HG03457 (cell line): ENCODE measurements around the gene MPHOSPH9.
A peak's percentile ranks its signal among the peaks of the same experiment; 100 is the strongest.
"Not testable (repeated sequence)": the region's sequence is repeated elsewhere in the genome, so short reads cannot be mapped to it uniquely, and the experiment has no call there.

Source experiments
- ATAC-seq: cut with Tn5 transposase; IDR thresholded peaks from one replicate; pipeline ENCODE4 v1.9.1; 2021; ENCODE audit warnings: moderate number of reproducible peaks; ENCODE audit not compliant: unreplicated experiment

Gene MPHOSPH9

GRCh38 chr12:123227581-123228258 is 5.2 kb downstream of the MPHOSPH9 start:
- no peak for ATAC-seq

- ATAC-seq: no peak
These were observed 7.5 kb downstream of the MPHOSPH9 start for GRCh38 chr12:123225443-123225842.

GRCh38 chr12:123223241-123223668 is 9.7 kb downstream of the MPHOSPH9 start:
- ATAC-seq: peak; percentile 58

- ATAC-seq: not testable (repeated sequence)
These were observed 25.1 kb downstream of the MPHOSPH9 start for GRCh38 chr12:123207815-123208214.

- not testable (repeated sequence) for ATAC-seq
These were observed 26.1 kb downstream of the MPHOSPH9 start for GRCh38 chr12:123206794-123207193.

- ATAC-seq: no peak
These were observed 32.5 kb downstream of the MPHOSPH9 start for GRCh38 chr12:123200414-123200813.

- ATAC-seq: no peak
These were observed 33.0 kb downstream of the MPHOSPH9 start for GRCh38 chr12:123199936-123200335.

- ATAC-seq: no peak
These were observed 45.3 kb downstream of the MPHOSPH9 start for GRCh38 chr12:123187637-123188036.

- ATAC-seq: no peak
These were observed 52.8 kb downstream of the MPHOSPH9 start for GRCh38 chr12:123180171-123180570.

GRCh38 chr12:123171967-123172366 is 61.0 kb downstream of the MPHOSPH9 start:
- no peak for ATAC-seq

- no peak for ATAC-seq
These were observed 65.6 kb downstream of the MPHOSPH9 start for GRCh38 chr12:123167329-123167728.

- no peak for ATAC-seq
These were observed 67.4 kb downstream of the MPHOSPH9 start for GRCh38 chr12:123165537-123165936.

- ATAC-seq: no peak
These were observed 68.2 kb downstream of the MPHOSPH9 start for GRCh38 chr12:123164710-123165261.

GRCh38 chr12:123164222-123164621 is 68.7 kb downstream of the MPHOSPH9 start:
- no peak for ATAC-seq

GRCh38 chr12:123163227-123163626 is 69.7 kb downstream of the MPHOSPH9 start:
- no peak for ATAC-seq

- no peak for ATAC-seq
These were observed 72.0 kb downstream of the MPHOSPH9 start for GRCh38 chr12:123160801-123161487.

GRCh38 chr12:123153906-123154305 is 79.0 kb downstream of the MPHOSPH9 start:
- no peak for ATAC-seq

GRCh38 chr12:123152833-123153232 is 80.1 kb downstream of the MPHOSPH9 start:
- ATAC-seq: no peak

- no peak for ATAC-seq
These were observed 81.2 kb downstream of the MPHOSPH9 start for GRCh38 chr12:123151457-123152454.

- ATAC-seq: no peak
These were observed 82.0 kb downstream of the MPHOSPH9 start, which contains the start of gene PITPNM2 for GRCh38 chr12:123150744-123151456. Gene PITPNM2 (minus strand): TSS chr12:123151090. CDS start chr12:123034590, 116,500 bp downstream.
